MV-4-11 (cell line): ENCODE data around the gene PLPPR5.

ENCODE experiments used
- DNase-seq: peaks from one replicate; lab custom pipeline; 2025; lab: John Stamatoyannopoulos, UW

Gene PLPPR5

GRCh38 chr1:98969798-98970490, 34.7 kb downstream of the PLPPR5 start:
- DNase-seq: no peak

GRCh38 chr1:98967122-98967521, 37.5 kb downstream of the PLPPR5 start:
- no peak for DNase-seq

GRCh38 chr1:98965394-98965793, 39.3 kb downstream of the PLPPR5 start:
- DNase-seq: no peak

GRCh38 chr1:98964198-98964597, 40.5 kb downstream of the PLPPR5 start:
- DNase-seq: no peak

GRCh38 chr1:98963064-98963758, 41.5 kb downstream of the PLPPR5 start:
- DNase-seq: no peak

GRCh38 chr1:98962156-98962555, 42.5 kb downstream of the PLPPR5 start:
- no peak for DNase-seq

- no peak for DNase-seq
These were observed 55.0 kb downstream of the PLPPR5 start for GRCh38 chr1:98949621-98950020.

- DNase-seq: no peak
These were observed 55.5 kb downstream of the PLPPR5 start for GRCh38 chr1:98949166-98949565.

- no peak for DNase-seq
These were observed 57.6 kb downstream of the PLPPR5 start for GRCh38 chr1:98947071-98947470.

GRCh38 chr1:98940722-98941079, 64.0 kb downstream of the PLPPR5 start:
- no peak for DNase-seq

- no peak for DNase-seq
These were observed 64.5 kb downstream of the PLPPR5 start for GRCh38 chr1:98940069-98940721.

- no peak for DNase-seq
These were observed 65.2 kb downstream of the PLPPR5 start for GRCh38 chr1:98939471-98939870.

GRCh38 chr1:98937347-98937746, 67.3 kb downstream of the PLPPR5 start:
- DNase-seq: no peak

- DNase-seq: no peak
These were observed 72.5 kb downstream of the PLPPR5 start for GRCh38 chr1:98932184-98932583.

- DNase-seq: no peak
These were observed 73.4 kb downstream of the PLPPR5 start for GRCh38 chr1:98931128-98931835.

- no peak for DNase-seq
These were observed 75.2 kb downstream of the PLPPR5 start for GRCh38 chr1:98929437-98929836.

GRCh38 chr1:98926597-98926996, 78.1 kb downstream of the PLPPR5 start:
- DNase-seq: no peak

GRCh38 chr1:98924977-98925376, 79.7 kb downstream of the PLPPR5 start:
- no peak for DNase-seq

GRCh38 chr1:98923667-98924066, 81.0 kb downstream of the PLPPR5 start:
- no peak for DNase-seq

- no peak for DNase-seq
These were observed 82.8 kb downstream of the PLPPR5 start for GRCh38 chr1:98921817-98922216.

- no peak for DNase-seq
These were observed 84.1 kb downstream of the PLPPR5 start for GRCh38 chr1:98920441-98921110.

GRCh38 chr1:98919652-98920051, 85.0 kb downstream of the PLPPR5 start:
- DNase-seq: no peak
